ENCODE data around the gene ZFY.

GRCh38 chrY:3012226-3012625 is 77.0 kb downstream of the ZFY start:
- no peak for TF ChIP-seq SP4 (IDR thresholded peaks at IDR 0.05; ENCODE audit: low read length)
- no peak for TF ChIP-seq POLR2AphosphoS5 (IDR thresholded peaks at IDR 0.05; ENCODE audit: low read depth, low read length)
- TF ChIP-seq, protein P1, sequence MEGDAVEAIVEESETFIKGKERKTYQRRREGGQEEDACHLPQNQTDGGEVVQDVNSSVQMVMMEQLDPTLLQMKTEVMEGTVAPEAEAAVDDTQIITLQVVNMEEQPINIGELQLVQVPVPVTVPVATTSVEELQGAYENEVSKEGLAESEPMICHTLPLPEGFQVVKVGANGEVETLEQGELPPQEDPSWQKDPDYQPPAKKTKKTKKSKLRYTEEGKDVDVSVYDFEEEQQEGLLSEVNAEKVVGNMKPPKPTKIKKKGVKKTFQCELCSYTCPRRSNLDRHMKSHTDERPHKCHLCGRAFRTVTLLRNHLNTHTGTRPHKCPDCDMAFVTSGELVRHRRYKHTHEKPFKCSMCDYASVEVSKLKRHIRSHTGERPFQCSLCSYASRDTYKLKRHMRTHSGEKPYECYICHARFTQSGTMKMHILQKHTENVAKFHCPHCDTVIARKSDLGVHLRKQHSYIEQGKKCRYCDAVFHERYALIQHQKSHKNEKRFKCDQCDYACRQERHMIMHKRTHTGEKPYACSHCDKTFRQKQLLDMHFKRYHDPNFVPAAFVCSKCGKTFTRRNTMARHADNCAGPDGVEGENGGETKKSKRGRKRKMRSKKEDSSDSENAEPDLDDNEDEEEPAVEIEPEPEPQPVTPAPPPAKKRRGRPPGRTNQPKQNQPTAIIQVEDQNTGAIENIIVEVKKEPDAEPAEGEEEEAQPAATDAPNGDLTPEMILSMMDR (IDR thresholded peaks at IDR 0.05; ENCODE audit: control extremely low read depth in 1 of 3, insufficient read depth in 1 of 3, low read depth in 1 of 3, low read length in 3 of 3), result no peak

All from H1 (cell line).